DND-41 (cell line): ENCODE measurements around the gene ARTN.

Experiments used
- CTCF ChIP-seq: IDR thresholded peaks from 2 replicates; pipeline ENCODE4 v1.5.1; 2012; ENCODE audit warnings: borderline replicate concordance, low read length, moderate library complexity, mild to moderate bottlenecking; ENCODE audit not compliant: poor library complexity, severe bottlenecking; ENCODE audit errors: extremely low read depth
- EZH2 ChIP-seq: IDR thresholded peaks from 3 replicates; pipeline ENCODE4 v1.6.1; 2012; ENCODE audit warnings: borderline replicate concordance, low read depth, mild to moderate bottlenecking, moderate library complexity, low read length, inconsistent platforms; ENCODE audit not compliant: severe bottlenecking

GRCh38 chr1:43962324-43962723 lies 28.7 kb downstream of the ARTN start:
- TF ChIP-seq CTCF (no peak), EZH2 (no peak)
